GM13976 (cell line): Measurements from ENCODE around the gene RBBP6.

Experiments
- DNase-seq: peaks from one replicate; pipeline ENCODE4 v3.0.0; 2012; ENCODE audit warnings: low spot score
- CTCF ChIP-seq: IDR thresholded peaks from 2 replicates; pipeline ENCODE4 v1.5.1; 2012; ENCODE audit warnings: borderline replicate concordance, mild to moderate bottlenecking; ENCODE audit not compliant: insufficient read depth; ENCODE audit errors: extremely low read depth, missing control alignments, control extremely low read depth
- in situ Hi-C: fragments of 300-500 bp; cut with MboI; formaldehyde crosslinking; loops from one replicate; pipeline ENCODE4 v1.12.0; 2022; ENCODE audit warnings: low sequenced_read_pairs, mixed read lengths, inconsistent platforms; ENCODE audit not compliant: unreplicated experiment

RBBP6 gene

GRCh38 chr16:24526701-24527495 lies 12.5 kb upstream of the RBBP6 start:
- no peak for DNase-seq
- no peak for TF ChIP-seq CTCF
- in situ Hi-C loops, result no loop called here

GRCh38 chr16:24531166-24531565 lies 8.2 kb upstream of the RBBP6 start:
- no peak for TF ChIP-seq CTCF
- in situ Hi-C loops, result no loop called here
- no peak for DNase-seq

GRCh38 chr16:24534620-24535019 lies 4.7 kb upstream of the RBBP6 start:
- in situ Hi-C loops, result no loop called here
- no peak for TF ChIP-seq CTCF
- DNase-seq, result no peak

GRCh38 chr16:24535827-24536226 lies 3.5 kb upstream of the RBBP6 start:
- DNase-seq, result no peak
- TF ChIP-seq CTCF, result no peak
- in situ Hi-C loops, result no loop called here

GRCh38 chr16:24536671-24537070 lies 2.7 kb upstream of the RBBP6 start:
- DNase-seq, result no peak
- in situ Hi-C loops, result no loop called here
- no peak for TF ChIP-seq CTCF

- in situ Hi-C loops, result no loop called here
- DNase-seq, result no peak
- no peak for TF ChIP-seq CTCF
Measured at GRCh38 chr16:24537474-24538337, 1.7 kb upstream of the RBBP6 start.
